Erythroblast (primary cell): ENCODE results near the gene HECW1.

Experiments used
- GATA1 ChIP-seq: IDR thresholded peaks from 2 replicates; pipeline ENCODE4 v1.6.1; 2011; ENCODE audit warnings: low read depth, mild to moderate bottlenecking, control low read depth, low read length, moderate library complexity
- POLR2A ChIP-seq: IDR thresholded peaks from 2 replicates; pipeline ENCODE4 v1.6.1; 2011; ENCODE audit warnings: mild to moderate bottlenecking, low read length

- TF ChIP-seq POLR2A: no peak
- TF ChIP-seq GATA1: no peak
Measured at GRCh38 chr7:43170571-43170970, 58.1 kb downstream of the HECW1 start.
